GM12878 (cell line): Measurements from ENCODE around the gene PRKN. TPM values are rescaled to one million over a fixed set of nuclear protein-coding genes. Genes with fewer than 3 reads are reported as not detected.
"Not testable (repeated sequence)": the region's sequence is repeated elsewhere in the genome, so short reads cannot be mapped to it uniquely, and the experiment has no call there.

Source experiments
- ATAC-seq: fragments of 200-7000 bp; cut with Tn5 transposase; 3 replicates; pipeline ENCODE4 v1.9.1; 2020; ENCODE audit warnings: mild to moderate bottlenecking, moderate library complexity
- BruUV-seq: library from RNA; stranded (reverse); fragments of 400-500 nt; replicated peaks from 2 replicates; lab custom pipeline; 2021; lab: Mats Ljungman, UMichigan
- CTCF ChIA-PET: fragments of 300-600 bp; sonication (Branson Sonifier 250); formaldehyde crosslinking; extraction: SDS; loops from one replicate; lab custom pipeline; 2021; ENCODE audit warnings: inconsistent platforms; lab: Yijun Ruan, JAX
- POLR2A ChIA-PET: fragments of 350-600 bp; formaldehyde crosslinking; extraction: SDS; loops from one replicate; lab custom pipeline; 2021; ENCODE audit warnings: inconsistent platforms; lab: Charles Lee
- RAD21 ChIA-PET: fragments of 300-600 bp; sonication (Branson Sonifier 250); formaldehyde crosslinking; loops from one replicate; lab custom pipeline; 2023; ENCODE audit warnings: antibody characterized with exemption; ENCODE audit not compliant: unreplicated experiment; lab: Charles Lee
- SMC1A ChIA-PET: fragments of 300-600 bp; sonication (Branson Sonifier 250); formaldehyde crosslinking; loops from one replicate; lab custom pipeline; 2023; ENCODE audit not compliant: unreplicated experiment, uncharacterized antibody; lab: Charles Lee
- DNase-seq: peaks from one replicate; pipeline ENCODE4 v3.0.0-alpha.2; 2011; ENCODE audit warnings: low read depth, low spot score
- FAIRE-seq: peaks from 3 replicates; lab custom pipeline; 2011; peaks lifted over from hg19 to GRCh38; lab: Jason Lieb, UNC
- H2AFZ ChIP-seq: 2 replicates; pipeline ENCODE4 v1.6.0; 2011; ENCODE audit warnings: low read depth, low read length, control low read depth; ENCODE audit not compliant: control insufficient read depth
- H3K27ac ChIP-seq: 2 replicates; pipeline ENCODE4 v1.5.1; 2011; ENCODE audit warnings: control low read depth; ENCODE audit not compliant: control insufficient read depth, insufficient read depth
- H3K27me3 ChIP-seq, 2 experiments: replicated peaks in 1 of 2; 2 replicates each; pipeline versions ENCODE4 v1.6.0 to v1.6.1; 2011; ENCODE audit warnings: low read length in 1 of 2; ENCODE audit not compliant: control insufficient read depth in 2 of 2, insufficient read depth in 2 of 2
- H3K36me3 ChIP-seq, 2 experiments: 2 replicates each; pipeline ENCODE4 v1.5.1; 2011; ENCODE audit warnings: low read length in 1 of 2; ENCODE audit not compliant: control insufficient read depth in 2 of 2, insufficient read depth in 2 of 2
- H3K4me1 ChIP-seq: 2 replicates; pipeline ENCODE4 v1.6.1; 2011; ENCODE audit warnings: mild to moderate bottlenecking, low read length, moderate library complexity, mixed read lengths; ENCODE audit not compliant: control insufficient read depth, insufficient read depth
- H3K4me2 ChIP-seq: 2 replicates; pipeline ENCODE4 v1.6.0; 2011; ENCODE audit warnings: control low read depth; ENCODE audit not compliant: control insufficient read depth, insufficient read depth
- H3K4me3 ChIP-seq: fragments of 200-600 bp; sonication (generic); 2 replicates; pipeline ENCODE4 v1.5.1; 2016
- H3K79me2 ChIP-seq: 2 replicates; pipeline ENCODE4 v1.6.0; 2011; ENCODE audit warnings: low read length; ENCODE audit not compliant: control insufficient read depth, insufficient read depth
- H3K9ac ChIP-seq: 2 replicates; pipeline ENCODE4 v1.8.0; 2011; ENCODE audit warnings: low read length, control low read depth, mixed read lengths; ENCODE audit not compliant: control insufficient read depth, insufficient read depth
- H3K9me3 ChIP-seq: replicated peaks from 3 replicates; pipeline ENCODE4 v1.5.1; 2011; ENCODE audit warnings: mild to moderate bottlenecking, low read length; ENCODE audit not compliant: control insufficient read depth, insufficient read depth
- H4K20me1 ChIP-seq: 2 replicates; pipeline ENCODE4 v1.6.0; 2011; ENCODE audit not compliant: control insufficient read depth, insufficient read depth
- CREM ChIP-seq: IDR thresholded peaks from 2 replicates; pipeline ENCODE4 v1.6.1; 2014; ENCODE audit warnings: antibody characterized with exemption, low read depth
- NR2C1 ChIP-seq: fragments of 450-650 bp; IDR thresholded peaks from 2 replicates; pipeline ENCODE4 v1.6.1; 2017; ENCODE audit warnings: antibody characterized with exemption, mild to moderate bottlenecking, moderate library complexity
- RAD21 ChIP-seq: IDR thresholded peaks from 2 replicates; pipeline ENCODE4 v1.6.1; 2011; ENCODE audit warnings: mild to moderate bottlenecking, low read depth, low read length, moderate library complexity; ENCODE audit not compliant: insufficient read depth
- TAF1 ChIP-seq: IDR thresholded peaks from 2 replicates; pipeline ENCODE4 v1.6.1; 2011; ENCODE audit warnings: mild to moderate bottlenecking, low read depth, low read length, borderline replicate concordance
- WGBS: methylation state at CpG from one replicate; pipeline ENCODE4 v1.1.6; 2016; ENCODE audit warnings: low lambda C conversion rate; ENCODE audit not compliant: insufficient replicate concordance, insufficient coverage; ENCODE audit errors: missing lambda C conversion rate; 5-methylcytosine and 5-hydroxymethylcytosine counted together
- in situ Hi-C: fragments of 300-500 bp; cut with MboI; formaldehyde crosslinking; loops from 9 replicates; pipeline ENCODE4 v1.14.3; 2018; ENCODE audit warnings: mixed read lengths
- intact Hi-C: fragments of 100-400 bp; cut with micrococcal nuclease; formaldehyde crosslinking; loops from one replicate; pipeline ENCODE4 v1.14.2; 2022; ENCODE audit not compliant: unreplicated experiment
- polyA plus RNA-seq, 11 experiments: library from polyadenylated mRNA; depleted of rRNA in 4 of 11; unstranded in 6 of 11; stranded (reverse) in 5 of 11; fragments of >200 nt; fragmentation: Nextera tagmentation in 4 of 11; fragmentation: Illumina TruSeq in 1 of 11; extraction: Ambion mirVana in 4 of 11; extraction: Trizol in 1 of 11; gene quantifications; 1 replicate in 1 of 11; 2 replicates in 10 of 11; pipeline versions ENCODE4 v1.2.1 to v1.2.3, GENCODE V29; 2011 to 2016; ENCODE audit warnings: inconsistent platforms in 2 of 11, missing spikeins in 2 of 11, low read depth in 1 of 11
- total RNA-seq, 4 experiments: library from RNA; depleted of rRNA in 3 of 4; stranded (reverse); fragments of >200 nt in 3 of 4; fragmentation: Illumina TruSeq in 1 of 4; extraction: Trizol in 1 of 4; gene quantifications; 2 replicates each; pipeline versions ENCODE4 v1.2.1 to v1.2.3, GENCODE V29; 2013 to 2021

The PRKN gene
- total and polyA plus RNA-seq, 10 of the 15 experiments (the other 5 are each of a cell fraction or from before 2014, with no cell fraction given): 0.06 to 0.09 TPM; not detected in 8

DNA sequence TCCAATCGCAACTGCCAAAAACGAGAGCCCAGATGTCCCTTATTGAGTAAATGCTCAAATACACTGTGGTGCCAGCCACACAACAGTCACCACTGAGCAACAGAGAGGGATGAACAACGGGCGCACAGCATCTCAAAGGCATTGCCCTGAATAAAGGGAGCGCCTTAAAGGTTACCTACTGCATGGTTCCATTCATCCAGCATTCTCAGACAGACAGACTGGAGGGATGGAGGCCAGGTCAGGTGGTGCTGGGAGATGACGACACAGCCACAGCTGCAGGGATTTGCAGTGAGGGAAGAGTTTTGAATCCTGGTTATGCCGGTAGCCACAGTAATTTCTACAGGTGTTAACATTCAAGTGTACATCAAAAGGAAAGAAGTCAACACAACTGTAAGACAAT, 838.2 kb downstream of the PRKN start:
- no peak overlapping the region for H3K4me3 ChIP-seq
- no TSS peak for BruUV-seq
- H3K4me2 ChIP-seq: no peak overlapping the region
- H3K4me1 ChIP-seq: no peaks in the 10 kb centered on the region
- CTCF ChIA-PET: no interaction called here
- H2AFZ ChIP-seq: no peak overlapping the region
- H3K36me3 ChIP-seq: no peaks in the 10 kb centered on the region
- H3K9ac ChIP-seq: no peak overlapping the region
- WGBS: 35% methylated on average over 7 of the region's 7 CpGs
- POLR2A ChIA-PET: no interaction called here
- FAIRE-seq: no peak
- H3K27ac ChIP-seq: no peak overlapping the region
- in situ Hi-C loops: no loop called here
- no peak for TF ChIP-seq TAF1
- TF ChIP-seq NR2C1: no peak
- no peak for TF ChIP-seq CREM
- TF ChIP-seq RAD21: no peak
- no peaks in the 10 kb centered on the region for H3K9me3 ChIP-seq
- RAD21 ChIA-PET: no interaction called here
- no peak for ATAC-seq
- H3K79me2 ChIP-seq: no peaks in the 10 kb centered on the region
- no peaks in the 10 kb centered on the region for H3K27me3 ChIP-seq
- intact Hi-C loops: no loop called here
- SMC1A ChIA-PET: no interaction called here
- DNase-seq: no peak
- no peaks in the 10 kb centered on the region for H4K20me1 ChIP-seq

DNA sequence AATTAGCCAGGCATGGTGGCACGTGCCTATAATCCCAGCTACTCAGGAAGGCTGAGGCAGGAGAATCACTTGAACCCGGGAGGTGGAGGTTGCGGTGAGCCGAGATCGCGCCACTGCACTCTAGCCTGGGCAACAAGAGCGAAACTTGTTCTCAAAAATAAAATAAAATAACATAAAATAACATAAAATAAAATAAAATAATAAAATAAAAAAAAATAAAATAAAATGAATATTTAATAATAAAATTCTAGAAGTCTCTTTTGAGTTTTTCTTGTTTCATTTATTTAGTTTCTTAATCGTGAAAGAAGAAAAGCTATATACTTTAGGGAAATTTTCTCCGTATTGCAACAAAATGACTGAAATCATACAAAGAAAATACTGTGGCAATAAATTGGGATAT, 841.0 kb downstream of the PRKN start:
- CTCF ChIA-PET, POLR2A ChIA-PET, H4K20me1 ChIP-seq, DNase-seq, ATAC-seq, H3K9ac ChIP-seq, H3K4me1 ChIP-seq, FAIRE-seq, H3K27ac ChIP-seq, H3K4me2 ChIP-seq, H2AFZ ChIP-seq, RAD21 ChIA-PET, H3K9me3 ChIP-seq, H3K79me2 ChIP-seq, in situ Hi-C loops, H3K4me3 ChIP-seq, H3K27me3 ChIP-seq, SMC1A ChIA-PET, H3K36me3 ChIP-seq, BruUV-seq, intact Hi-C loops: not testable (repeated sequence)
- WGBS: 71% methylated on average over 9 of the region's 9 CpGs
